ENCODE data around the gene IPO5. TPM values are rescaled to one million over a fixed set of nuclear protein-coding genes. Genes with fewer than 3 reads are reported as not detected.
A peak's percentile ranks its signal among the peaks of the same experiment; 100 is the strongest.

IPO5 gene
- total RNA-seq, 1 experiment from 2014 or later = 342 TPM

DNA sequence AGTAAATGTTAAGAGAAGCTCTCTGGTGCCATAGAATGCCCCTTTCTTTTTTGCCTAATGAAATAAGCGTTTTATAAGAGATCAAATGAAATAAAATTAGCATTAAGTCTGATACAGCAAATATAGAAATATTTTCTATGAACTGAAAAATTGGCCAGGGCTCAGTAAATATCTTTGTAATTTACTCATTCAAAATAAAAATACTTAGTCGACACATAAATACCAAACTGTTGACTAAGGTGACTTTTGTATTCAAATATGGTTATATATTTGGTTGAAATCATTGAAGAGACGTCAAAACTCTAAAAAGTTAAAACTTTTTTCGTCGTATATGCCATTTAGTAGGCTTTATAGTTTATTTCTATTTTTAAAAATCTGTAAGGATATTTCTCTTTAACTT is 25.6 kb downstream of the IPO5 start:
- no peak for DNase-seq
- peaks cover 0 to 2% of the 10 kb centered on the region in 2 experiments; a peak in 1 of 5 replicates for H3K9me3 Mint-ChIP-seq
- no peaks in the 10 kb centered on the region for H3K27me3 Mint-ChIP-seq (ENCODE audit: low read depth)
- Histone ChIP-seq H3K9ac (ENCODE audit: extremely low read depth, insufficient read length, low read length) (no peak overlapping the region), H4K20me1 (ENCODE audit: control insufficient read depth, insufficient read depth, insufficient read length) (no peaks in the 10 kb centered on the region), H3T11ph (ENCODE audit: low read length) (no peak overlapping the region), H3K79me2 (ENCODE audit: insufficient read depth, low read length) (peaks cover 27% of the 10 kb centered on the region; the same call in 1 of the 2 replicates), H4K5ac (ENCODE audit: insufficient read length, low read depth, low read length) (no peak overlapping the region), H3K4ac (ENCODE audit: low read depth, low read length) (no peak overlapping the region), H2BK15ac (ENCODE audit: low read depth, low read length) (no peak overlapping the region), H2BK120ac (ENCODE audit: low read depth, low read length, poor library complexity, severe bottlenecking) (no peak overlapping the region), H4K91ac (ENCODE audit: insufficient read length, low read depth, low read length) (no peak overlapping the region), H3K4me1 (ENCODE audit: insufficient read depth, low read length) (no peaks in the 10 kb centered on the region), H2BK12ac (ENCODE audit: insufficient read length, low read depth, low read length) (no peak overlapping the region), H3K27me3 (ENCODE audit: insufficient read depth, low read length) (no peaks in the 10 kb centered on the region), H3K23ac (ENCODE audit: insufficient read length, low read depth, low read length) (no peak overlapping the region), H3K27ac (ENCODE audit: insufficient read length, low read depth, low read length) (no peak overlapping the region), H4K8ac (replicated peaks; ENCODE audit: insufficient read length, low read depth, low read length) (no peak overlapping the region), H3K14ac (ENCODE audit: insufficient read depth, low read length) (no peak overlapping the region), H3K56ac (ENCODE audit: insufficient read length, low read depth, low read length) (no peak overlapping the region), H2AFZ (ENCODE audit: low read length) (no peak overlapping the region), H2BK20ac (ENCODE audit: low read depth, low read length, poor library complexity, severe bottlenecking) (no peak overlapping the region), H3K23me2 (ENCODE audit: insufficient read length, low read depth, low read length, poor library complexity, severe bottlenecking) (peaks cover 15% of the 10 kb centered on the region), H3K79me1 (ENCODE audit: insufficient read depth, low read depth, low read length, poor library complexity, severe bottlenecking) (peaks cover 6% of the 10 kb centered on the region), H3K18ac (ENCODE audit: insufficient read length, low read depth, low read length) (no peak overlapping the region), H3K9me3 (ENCODE audit: control insufficient read depth, low read depth, low read length) (no peaks in the 10 kb centered on the region), H3K4me2 (ENCODE audit: insufficient read depth, insufficient read length, low read length) (no peak overlapping the region), H2AK5ac (ENCODE audit: insufficient read length, low read length) (no peak overlapping the region), H2BK5ac (ENCODE audit: insufficient read length, low read length) (no peak overlapping the region)
- TF ChIP-seq, protein P1, sequence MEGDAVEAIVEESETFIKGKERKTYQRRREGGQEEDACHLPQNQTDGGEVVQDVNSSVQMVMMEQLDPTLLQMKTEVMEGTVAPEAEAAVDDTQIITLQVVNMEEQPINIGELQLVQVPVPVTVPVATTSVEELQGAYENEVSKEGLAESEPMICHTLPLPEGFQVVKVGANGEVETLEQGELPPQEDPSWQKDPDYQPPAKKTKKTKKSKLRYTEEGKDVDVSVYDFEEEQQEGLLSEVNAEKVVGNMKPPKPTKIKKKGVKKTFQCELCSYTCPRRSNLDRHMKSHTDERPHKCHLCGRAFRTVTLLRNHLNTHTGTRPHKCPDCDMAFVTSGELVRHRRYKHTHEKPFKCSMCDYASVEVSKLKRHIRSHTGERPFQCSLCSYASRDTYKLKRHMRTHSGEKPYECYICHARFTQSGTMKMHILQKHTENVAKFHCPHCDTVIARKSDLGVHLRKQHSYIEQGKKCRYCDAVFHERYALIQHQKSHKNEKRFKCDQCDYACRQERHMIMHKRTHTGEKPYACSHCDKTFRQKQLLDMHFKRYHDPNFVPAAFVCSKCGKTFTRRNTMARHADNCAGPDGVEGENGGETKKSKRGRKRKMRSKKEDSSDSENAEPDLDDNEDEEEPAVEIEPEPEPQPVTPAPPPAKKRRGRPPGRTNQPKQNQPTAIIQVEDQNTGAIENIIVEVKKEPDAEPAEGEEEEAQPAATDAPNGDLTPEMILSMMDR (conservative IDR thresholded peaks at IDR 0.05) = no peak
- no CpG with 5 or more reads among the region's 5 CpGs for WGBS (ENCODE audit: extremely low coverage, insufficient read length, low lambda C conversion rate)
- no peak overlapping the region for H3K27ac Mint-ChIP-seq
- peaks cover 15 to 28% (median 21%) of the 10 kb centered on the region in 3 experiments for H3K36me3 Mint-ChIP-seq (ENCODE audit: insufficient read depth in 1 of 3, low read depth in 3 of 3)
- peak overlapping the region; percentile 97 to 98; a peak in 4 of 5 replicates for H3K4me3 Mint-ChIP-seq
- H3K4me1 Mint-ChIP-seq = peaks cover 26 to 29% of the 10 kb centered on the region in 2 experiments

Measured in H9 (cell line).